ENCODE results near the gene ASTN2.

ASTN2 gene

GRCh38 chr9:117305454-117305853 is 109.4 kb downstream of the ASTN2 start:
- Histone ChIP-seq H3K27ac (no peak overlapping the region), H3K4me3 (no peak overlapping the region)
- TF ChIP-seq CTCF (IDR thresholded peaks at IDR 0.05): no peak
- DNase-seq (ENCODE audit: low spot score): no peak

GRCh38 chr9:117304549-117304948 is 110.3 kb downstream of the ASTN2 start:
- no peak for DNase-seq (ENCODE audit: low spot score)
- TF ChIP-seq CTCF (IDR thresholded peaks at IDR 0.05): no peak

DNA sequence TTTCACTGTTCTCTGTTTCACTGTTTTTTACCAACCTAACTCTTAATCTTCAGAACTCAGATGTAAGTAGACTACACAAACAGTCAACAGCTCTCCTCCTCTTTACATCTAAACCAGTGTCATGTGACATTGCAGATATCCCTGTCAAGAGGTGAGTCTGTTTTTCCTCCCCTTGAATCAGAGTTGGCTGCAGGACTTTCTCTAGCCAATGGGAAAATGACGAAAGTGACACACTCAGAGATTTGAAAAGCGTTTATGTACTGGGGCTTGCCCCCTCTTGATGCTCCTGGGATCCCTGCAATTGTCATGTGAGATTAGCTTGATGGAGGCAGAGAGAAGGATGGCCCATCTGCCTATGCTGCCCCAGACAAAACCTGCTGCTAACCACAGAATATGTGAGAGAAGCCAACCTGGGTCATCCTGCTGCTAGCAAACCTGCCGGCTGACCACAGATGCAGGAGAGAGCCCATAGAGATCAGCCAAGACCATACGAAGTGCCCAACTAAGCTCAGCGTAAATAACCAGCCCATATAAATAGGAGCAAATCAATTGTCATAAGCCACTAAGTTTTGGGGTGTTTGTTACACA is 111.1 kb downstream of the ASTN2 start:
- no peak for TF ChIP-seq CTCF (IDR thresholded peaks at IDR 0.05)
- DNase-seq (ENCODE audit: low spot score): no peak
- H3K4me3 ChIP-seq: no peak overlapping the region
- H3K27ac ChIP-seq: no peak overlapping the region

More at GRCh38 chr9:117304549-117304948, 110.3 kb downstream of the ASTN2 start:
- H3K4me3 ChIP-seq: no peak overlapping the region
- no peak overlapping the region for H3K27ac ChIP-seq

GRCh38 chr9:117302487-117302886 is 112.4 kb downstream of the ASTN2 start:
- no peak overlapping the region for H3K4me3 ChIP-seq
- no peak overlapping the region for H3K27ac ChIP-seq
- no peak for TF ChIP-seq CTCF (IDR thresholded peaks at IDR 0.05)

GRCh38 chr9:117300371-117301110 is 114.3 kb downstream of the ASTN2 start:
- TF ChIP-seq CTCF (IDR thresholded peaks at IDR 0.05): no peak
- H3K4me3 ChIP-seq: no peak overlapping the region

More at GRCh38 chr9:117302487-117302886, 112.4 kb downstream of the ASTN2 start:
- no peak for DNase-seq (ENCODE audit: low spot score)

GRCh38 chr9:117296453-117296852 is 118.4 kb downstream of the ASTN2 start:
- Histone ChIP-seq H3K4me3 (no peak overlapping the region), H3K27ac (no peak overlapping the region)
- DNase-seq (ENCODE audit: low spot score): no peak
- TF ChIP-seq CTCF (IDR thresholded peaks at IDR 0.05): no peak

More at GRCh38 chr9:117300371-117301110, 114.3 kb downstream of the ASTN2 start:
- H3K27ac ChIP-seq: no peak overlapping the region
- no peak for DNase-seq (ENCODE audit: low spot score)
